Heart left ventricle (tissue), 13 donors: ENCODE results near the gene KRT15.

Source experiments
- POLR2A ChIP-seq, 2 donors: fragments of 450-650 bp; IDR thresholded peaks; one replicate each; pipeline ENCODE4 v1.6.1; 2017; ENCODE audit warnings: antibody characterized with exemption in 2 of 2, mild to moderate bottlenecking in 2 of 2, moderate library complexity in 2 of 2
- TF ChIP-seq, protein P1 (sequence below), 12 donors: fragments of 200-600 bp; sonication (generic) in 4 of 12; IDR thresholded peaks; one replicate each; pipeline versions ENCODE4 v1.5.0 to v1.8.0; 2018 to 2022; ENCODE audit warnings: antibody characterized with exemption in 12 of 12, mild to moderate bottlenecking in 5 of 12
- donor health status: ischemic (EF 13 %, LVEDD 7.1; RV severe dilation, severe dysfunction).
- donor health status: DM: no; HTN: yes; CAD: no.
- donor health status: DM: no; HTN: no; CAD: no.
- donor health status: ischemic (EF 25% LVEDD 6.9; RV normal size, moderate dysfunction).
- donor health status: ischemic (EF 25% LVEDD 5.7; RV mildly dilated, moderate dysfunction).
- donor health status: ischemic (EF 35%, LVEDD 5.7; RV mildly dilated, moderate dysfunction).
- donor health status: nonischemic (EF 11% LVEDD 7.7; RV severe dilation, severe dysfunction).
- donor health status: DM: yes; HTN: yes; CAD: no.
- donor health status: PGD.
- donor health status: ischemic (EF 29% LVEDD 5.4; RV normal size, mild dysfunction).
- donor health status: nonischemic (EF 23%, LVEDD 6.1; RV moderate dilation, normal function).

DNA sequence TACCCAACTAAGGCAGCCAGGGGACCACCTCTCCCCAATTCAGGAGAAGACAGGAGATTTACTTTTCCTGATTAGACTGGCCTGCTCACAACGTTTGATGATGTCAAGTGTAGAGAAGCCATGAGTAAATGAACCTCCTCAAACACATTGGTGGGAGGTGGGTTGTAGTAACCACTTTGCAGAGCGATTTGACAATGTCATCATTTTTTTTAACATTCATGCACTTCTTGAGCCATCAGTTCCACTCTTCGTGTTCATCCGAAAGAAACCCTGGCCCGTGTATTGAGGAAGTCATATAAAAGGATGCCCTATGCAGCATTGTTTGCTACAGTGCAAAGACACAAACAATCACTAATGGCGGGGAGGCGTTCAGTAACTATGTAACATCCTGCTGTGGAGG lies 14.9 kb upstream of the KRT15 start:
- TF ChIP-seq, protein P1, sequence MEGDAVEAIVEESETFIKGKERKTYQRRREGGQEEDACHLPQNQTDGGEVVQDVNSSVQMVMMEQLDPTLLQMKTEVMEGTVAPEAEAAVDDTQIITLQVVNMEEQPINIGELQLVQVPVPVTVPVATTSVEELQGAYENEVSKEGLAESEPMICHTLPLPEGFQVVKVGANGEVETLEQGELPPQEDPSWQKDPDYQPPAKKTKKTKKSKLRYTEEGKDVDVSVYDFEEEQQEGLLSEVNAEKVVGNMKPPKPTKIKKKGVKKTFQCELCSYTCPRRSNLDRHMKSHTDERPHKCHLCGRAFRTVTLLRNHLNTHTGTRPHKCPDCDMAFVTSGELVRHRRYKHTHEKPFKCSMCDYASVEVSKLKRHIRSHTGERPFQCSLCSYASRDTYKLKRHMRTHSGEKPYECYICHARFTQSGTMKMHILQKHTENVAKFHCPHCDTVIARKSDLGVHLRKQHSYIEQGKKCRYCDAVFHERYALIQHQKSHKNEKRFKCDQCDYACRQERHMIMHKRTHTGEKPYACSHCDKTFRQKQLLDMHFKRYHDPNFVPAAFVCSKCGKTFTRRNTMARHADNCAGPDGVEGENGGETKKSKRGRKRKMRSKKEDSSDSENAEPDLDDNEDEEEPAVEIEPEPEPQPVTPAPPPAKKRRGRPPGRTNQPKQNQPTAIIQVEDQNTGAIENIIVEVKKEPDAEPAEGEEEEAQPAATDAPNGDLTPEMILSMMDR (IDR thresholded peaks at IDR 0.05), result no peak
- no peak for TF ChIP-seq POLR2A (IDR thresholded peaks at IDR 0.05)
